IPS-NIHi7 (cell line): ENCODE data around the gene CEL.
"Not testable (repeated sequence)": the region's sequence is repeated elsewhere in the genome, so short reads cannot be mapped to it uniquely, and the experiment has no call there.

Experiments used
- DNase-seq: peaks from one replicate; pipeline ENCODE4 v3.0.0; 2012; ENCODE audit warnings: mixed read lengths; ENCODE audit errors: extremely low spot score

Gene CEL

DNA sequence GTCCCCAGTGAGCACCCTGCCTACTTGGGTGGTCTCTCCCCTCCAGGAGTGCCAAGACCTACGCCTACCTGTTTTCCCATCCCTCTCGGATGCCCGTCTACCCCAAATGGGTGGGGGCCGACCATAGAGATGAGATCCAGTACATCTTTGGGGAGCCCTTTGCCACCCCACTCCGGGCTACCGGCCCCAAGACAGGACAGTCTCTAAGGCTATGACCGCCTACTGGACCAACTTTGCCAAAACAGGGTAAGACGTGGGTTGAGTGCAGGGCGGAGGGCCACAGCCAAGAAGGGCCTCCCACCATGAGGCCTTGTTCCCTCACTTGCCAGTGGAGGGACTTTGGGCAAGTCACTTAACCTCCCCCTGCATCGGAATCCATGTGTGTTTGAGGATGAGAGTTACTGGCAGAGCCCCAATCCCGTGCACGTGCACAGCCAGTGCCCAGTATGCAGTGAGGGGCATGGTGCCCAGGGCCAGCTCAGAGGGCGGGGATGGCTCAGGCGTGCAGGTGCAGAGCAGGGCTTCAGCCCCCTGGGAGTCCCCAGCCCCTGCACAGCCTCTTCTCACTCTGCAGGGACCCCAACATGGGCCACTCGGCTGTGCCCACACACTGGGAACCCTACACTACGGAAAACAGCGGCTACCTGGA lies 24.6 kb downstream of the CEL start:
- DNase-seq: not testable (repeated sequence)

DNA sequence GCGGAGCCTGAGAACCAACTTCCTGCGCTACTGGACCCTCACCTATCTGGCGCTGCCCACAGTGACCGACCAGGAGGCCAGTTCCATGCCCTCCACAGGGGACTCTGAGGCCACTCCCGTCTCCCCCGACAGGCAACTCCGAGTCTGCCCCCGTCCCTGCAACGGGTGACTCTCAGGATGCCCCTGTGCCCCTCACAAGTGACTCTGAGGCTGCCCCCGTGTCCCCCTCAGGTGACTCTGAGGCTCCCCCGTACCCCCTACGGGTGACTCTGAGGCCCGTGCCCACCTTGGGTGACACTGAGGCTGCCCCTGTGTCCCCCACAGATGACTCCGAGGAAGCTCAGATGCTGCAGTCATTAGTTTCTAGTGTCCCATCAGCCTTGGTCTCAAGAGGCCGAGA lies 25.1 kb downstream of the CEL start:
- DNase-seq: no peak

DNA sequence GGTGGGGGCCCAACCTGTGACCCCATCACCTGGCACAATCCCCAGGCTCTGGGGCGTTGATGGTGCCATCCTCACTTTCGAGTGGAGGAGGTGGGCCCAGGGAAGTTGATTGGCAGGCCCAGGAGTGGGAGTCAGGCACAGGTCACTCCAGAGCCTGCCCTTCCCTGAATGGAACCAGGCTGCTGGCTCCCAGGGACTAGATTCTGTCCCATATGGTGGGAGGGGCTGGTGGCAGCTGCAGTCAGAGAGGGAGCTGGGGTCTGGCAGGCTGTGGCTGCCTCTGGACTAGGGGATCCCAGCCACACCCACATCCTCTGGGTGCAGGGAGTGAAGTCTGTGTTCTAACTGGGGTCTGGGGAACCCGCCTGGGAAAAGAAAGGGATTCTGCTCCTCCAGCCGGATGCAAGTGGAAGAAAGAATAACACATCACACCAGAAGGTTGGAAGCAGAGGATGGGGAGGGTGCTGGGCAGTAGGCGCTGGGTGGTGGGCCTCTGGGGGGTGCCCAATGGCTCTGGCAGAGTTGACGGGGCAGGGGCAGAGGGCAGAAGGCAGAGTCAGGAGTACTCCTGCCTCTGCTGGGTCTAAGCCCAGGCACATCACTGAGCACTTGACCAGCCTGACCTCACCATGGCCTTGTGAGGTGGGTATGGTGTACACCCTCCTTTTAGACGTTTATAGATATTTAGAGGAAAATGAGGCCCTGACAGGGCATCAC lies 25.8 kb downstream of the CEL start:
- DNase-seq: no peak

DNA sequence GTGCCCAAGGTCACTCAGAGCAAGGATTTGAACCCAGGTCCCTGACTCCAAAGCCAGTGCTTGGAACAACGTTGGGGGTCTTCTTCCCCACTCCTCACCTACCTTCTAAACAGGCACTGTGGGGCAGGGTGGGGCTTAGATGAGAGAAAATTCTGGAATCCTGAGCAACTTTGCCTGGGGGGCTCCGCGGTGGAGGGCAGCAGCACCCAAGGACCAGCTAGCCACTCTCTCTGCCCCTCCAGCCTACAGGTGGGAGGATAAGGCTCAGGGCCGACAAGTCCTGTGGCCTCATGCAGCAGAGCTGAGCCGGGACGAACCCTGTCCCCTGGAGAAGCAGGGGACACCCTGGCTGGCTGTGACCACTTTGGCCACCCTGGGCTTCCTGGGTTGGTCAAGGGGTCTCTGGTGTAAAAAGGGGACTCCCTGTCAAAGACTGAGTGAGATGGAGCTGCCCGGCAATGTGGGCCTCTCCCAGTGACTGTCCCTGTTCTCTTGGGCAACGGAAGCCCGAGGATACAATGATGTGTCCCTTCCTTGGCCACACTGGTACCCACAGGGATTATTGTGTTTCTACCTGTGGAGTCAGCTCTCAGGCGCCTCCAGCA lies 26.5 kb downstream of the CEL start:
- DNase-seq: no peak

DNA sequence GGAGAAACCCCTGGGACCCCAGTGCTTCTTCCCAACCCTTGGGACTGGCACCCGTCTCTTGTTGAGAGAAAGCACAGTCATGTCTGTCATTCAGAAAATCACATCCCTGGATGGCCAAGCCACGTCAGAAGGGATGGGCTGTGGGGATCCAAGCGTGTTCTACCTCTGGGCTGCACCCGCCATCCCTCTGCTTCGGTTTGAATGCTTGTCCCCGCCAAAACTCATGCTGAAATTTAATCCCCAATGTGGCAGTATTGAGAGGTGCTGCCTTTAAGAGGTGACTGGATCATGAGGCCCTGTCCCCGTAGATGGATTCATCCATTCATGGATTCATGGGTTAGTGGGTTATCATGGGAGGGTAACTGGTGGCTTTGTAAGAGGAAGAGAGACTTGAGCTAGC lies 27.0 kb downstream of the CEL start:
- no peak for DNase-seq

DNA sequence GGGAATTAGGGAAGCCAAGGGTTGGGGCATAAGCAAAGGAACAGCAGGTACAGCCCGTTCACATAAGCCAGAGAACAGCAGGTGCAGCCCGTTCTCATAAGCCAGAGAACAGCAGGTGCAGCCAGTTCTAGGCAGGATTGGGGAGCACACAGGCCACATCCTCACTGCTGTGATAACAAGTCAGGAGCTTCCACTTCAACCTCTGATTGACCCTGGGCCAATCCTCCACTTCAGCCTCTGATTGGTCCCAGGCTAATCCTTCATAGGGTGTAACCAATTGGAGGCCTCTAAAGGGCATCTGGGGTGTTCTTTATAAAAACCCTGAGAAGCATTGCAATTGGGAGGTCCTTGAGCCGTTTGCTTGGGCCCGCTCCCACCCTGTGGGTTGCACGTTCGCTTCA lies 27.5 kb downstream of the CEL start:
- DNase-seq: no peak

DNA sequence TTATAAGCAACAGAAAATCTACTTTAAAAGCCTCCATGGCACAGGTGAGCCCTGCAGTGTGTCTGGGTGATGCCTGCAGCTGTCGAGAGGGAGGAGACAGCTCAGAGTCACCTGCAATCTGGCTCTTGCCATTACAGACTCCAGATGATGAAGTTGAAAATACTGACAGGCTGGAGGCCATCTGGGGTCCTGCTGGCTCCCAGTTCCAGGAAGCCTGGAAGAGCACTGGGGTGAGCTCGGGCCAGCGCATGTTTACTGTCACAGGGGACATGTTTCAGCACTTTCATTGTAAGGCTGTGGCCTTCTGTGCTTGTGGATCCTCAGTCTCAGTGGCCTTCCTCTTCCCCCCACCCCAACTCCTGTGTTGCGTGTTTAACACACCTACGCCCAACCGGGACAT lies 28.4 kb downstream of the CEL start:
- DNase-seq: no peak

DNA sequence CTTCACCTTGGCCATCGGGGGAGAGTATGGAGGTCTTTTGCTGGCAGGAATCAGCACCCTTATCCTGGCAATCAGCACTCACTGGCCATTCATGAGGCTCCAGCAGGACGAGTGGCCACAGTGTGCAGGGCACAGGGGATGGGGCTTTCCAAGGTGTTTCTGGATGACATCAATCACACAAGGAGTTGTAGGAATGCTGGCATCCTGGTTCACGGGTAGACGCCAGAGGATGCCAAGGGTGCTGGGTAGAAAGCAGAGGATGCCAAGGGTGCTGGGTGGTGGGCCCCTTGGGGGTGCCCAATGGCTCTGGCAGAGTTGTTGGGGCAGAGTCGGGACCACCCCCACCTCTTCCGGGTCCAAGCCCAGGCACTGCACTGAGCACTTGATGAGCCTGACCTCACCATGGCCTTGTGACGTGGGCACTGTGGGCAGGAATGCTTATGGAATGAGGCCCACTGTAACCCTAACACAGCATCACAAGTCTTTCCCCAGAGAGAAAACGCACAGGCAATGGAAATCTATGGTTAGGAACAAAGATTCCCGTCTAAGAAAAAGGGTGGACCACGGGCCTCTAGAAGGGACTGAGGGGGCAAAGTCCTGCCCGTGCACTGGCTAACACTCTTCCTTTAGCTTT lies 29.1 kb downstream of the CEL start:
- no peak for DNase-seq

DNA sequence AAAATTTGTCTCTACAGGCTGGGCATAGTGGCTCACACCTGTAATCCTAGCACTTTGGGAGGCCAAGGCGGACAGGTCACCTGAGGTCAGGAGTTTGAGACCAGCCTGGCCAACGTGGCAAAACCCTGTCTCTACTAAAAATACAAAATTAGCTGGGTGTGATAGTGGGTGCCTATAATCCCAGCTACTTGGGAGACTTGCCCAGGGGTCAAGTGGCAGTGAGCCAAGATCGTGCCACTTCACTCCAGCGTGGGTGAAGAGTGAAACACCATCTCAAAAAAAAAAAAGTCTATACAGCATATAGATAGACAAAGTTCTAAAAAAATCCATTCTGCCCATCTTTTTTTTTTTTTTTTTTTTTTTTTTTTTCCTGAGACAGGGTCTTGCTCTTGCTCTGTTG lies 32.6 kb downstream of the CEL start:
- DNase-seq: not testable (repeated sequence)

DNA sequence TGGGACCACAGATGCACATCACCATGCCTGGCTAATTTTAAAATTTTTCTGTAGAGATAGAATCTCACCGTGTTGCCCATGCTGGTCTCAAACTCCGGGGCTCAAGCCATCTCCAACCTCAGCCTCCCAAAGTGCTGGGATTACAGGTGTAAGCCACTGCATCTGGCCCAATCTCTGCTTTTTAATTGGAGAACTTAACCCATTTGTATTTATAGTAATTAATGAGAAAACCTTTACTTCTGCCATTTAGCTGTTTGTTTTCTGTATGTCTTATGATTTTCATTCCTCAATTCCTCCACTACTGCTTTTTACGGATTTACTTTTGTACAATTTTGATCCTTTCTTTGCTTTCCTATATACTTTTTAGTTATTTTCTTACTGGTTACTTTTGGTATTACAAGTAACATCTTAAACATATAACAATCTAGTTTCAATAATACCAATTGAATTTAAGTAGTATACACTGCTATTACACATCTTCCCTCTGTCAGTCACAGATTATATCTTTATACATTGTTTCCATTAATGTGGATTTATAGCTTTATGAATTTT lies 33.1 kb downstream of the CEL start:
- DNase-seq: no peak

DNA sequence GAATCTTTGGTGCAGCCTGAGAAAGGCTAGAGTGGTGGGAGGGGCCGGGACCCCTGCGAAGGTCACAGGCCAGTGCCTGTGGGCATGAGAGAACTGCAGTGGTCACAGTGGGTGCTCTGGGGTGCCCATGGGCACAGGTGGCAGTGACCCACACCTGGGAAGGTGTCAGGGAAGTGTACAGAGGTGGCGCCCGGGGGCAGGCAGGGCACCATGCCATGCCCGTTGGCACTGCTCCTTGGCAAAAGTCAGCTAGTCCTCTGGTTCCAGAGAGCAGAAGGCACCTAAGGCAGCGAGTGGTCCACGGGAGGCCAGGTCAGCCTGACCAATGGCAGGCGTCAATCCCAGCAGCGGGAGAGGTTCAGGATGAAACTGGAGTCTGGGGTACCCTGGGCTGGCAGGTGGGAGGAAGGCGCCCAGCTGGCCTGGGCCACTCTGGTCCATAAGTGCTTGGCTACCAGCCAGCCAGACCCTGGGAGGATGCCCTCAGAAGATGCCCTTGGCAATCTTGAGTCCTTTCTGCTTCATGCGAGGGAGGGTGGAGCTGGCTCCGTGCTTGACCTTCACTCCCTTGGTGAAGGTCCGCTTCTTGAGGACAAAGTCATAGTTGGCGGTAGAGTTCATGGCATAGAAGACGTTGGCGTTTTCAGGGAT lies 36.4 kb downstream of the CEL start:
- DNase-seq: no peak

DNA sequence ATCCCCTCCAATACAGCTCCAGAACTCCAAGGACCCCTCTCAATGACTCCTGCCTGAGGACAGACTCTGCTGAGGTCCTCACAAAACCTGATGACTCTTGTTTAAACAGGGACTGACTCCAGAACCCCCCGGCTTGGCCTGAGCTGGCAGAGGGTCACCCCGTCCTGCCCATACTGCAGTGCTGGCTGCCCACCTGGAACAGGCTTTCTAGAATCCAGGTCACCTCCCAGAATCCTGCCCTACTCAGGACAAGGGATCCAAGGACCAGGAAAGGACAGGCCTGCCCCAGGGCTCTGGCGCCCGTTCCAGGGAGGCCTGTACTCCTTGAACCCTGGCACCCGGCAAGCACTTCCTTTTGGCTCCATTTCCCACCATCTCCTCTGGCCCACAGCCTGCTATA lies 37.1 kb downstream of the CEL start:
- DNase-seq: no peak

DNA sequence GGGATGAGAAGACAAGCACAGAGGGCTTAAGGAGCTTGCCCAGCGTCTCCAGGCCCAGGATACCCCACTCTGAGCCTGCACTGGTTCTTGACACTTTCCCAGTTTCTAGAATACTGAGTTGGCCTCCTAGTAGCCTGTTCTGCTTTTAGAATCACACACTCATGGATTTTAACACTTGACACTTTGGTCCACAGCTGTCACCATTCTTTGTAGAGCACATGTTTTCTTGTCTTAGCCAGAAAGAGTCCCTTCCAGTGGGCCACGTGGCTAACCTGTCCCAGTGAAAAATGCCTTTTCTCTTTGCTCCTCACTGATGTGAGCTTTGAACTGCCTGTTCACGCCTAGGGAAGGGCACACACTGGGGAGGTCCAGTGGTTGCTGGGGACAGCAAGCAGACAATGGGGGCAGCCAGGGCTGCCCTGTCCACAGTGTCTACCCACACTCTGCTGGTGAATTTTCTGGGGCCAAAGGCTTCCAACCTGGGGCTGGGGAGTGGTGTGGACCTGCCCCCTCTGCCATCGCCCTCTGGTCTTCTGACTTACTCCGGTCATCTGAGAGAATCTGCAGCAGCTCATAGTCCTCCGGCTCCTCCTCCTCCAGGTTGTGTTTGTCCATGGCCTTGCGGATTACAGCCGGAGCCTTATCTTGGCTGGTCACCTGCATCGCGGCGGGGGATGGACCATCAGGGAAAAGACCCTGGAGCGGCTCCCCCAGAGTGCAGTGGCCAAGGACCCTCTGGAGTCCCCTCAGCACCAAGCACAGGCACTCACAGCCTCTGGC lies 38.1 kb downstream of the CEL start:
- DNase-seq: no peak

DNA sequence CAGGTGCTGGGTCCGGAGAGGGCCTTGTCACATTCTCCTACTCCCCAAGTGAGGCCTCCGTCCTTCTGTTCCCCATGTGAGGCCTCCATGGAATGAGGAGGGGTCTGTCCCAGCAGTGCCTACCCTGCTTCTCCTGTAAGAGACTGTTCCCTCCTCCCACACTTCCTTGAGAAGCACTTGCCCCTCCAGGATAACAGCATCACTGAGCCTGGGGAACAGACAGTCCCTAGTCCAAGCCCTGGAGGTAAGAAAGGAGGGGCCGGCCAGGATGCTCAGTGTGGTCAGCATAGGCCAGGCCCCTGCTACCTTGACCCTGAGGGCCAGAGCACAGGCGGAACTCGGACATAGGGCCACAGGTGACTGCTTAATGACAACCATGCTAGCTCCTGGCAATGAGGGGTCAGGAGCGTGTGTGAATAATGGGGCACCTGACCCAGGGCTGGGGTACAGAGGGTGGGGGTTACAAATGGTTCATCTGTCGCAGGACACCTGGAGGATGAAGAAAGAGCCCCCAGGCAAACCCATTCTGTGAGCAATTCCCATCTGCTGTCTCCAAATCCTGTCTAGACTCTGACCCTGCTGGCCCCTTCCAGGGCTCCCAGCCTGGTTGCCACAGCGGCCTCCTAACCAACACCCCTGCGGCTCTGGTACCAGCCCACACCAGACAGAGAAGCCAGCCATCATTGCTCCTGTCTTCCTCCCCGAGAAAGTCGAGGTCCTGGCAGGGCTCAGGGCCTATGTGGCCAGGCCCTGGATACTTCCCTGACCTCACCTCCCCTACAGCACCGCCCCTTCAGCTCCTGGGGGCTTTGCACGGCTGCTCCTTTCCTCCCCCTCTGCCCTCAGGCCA lies 39.0 kb downstream of the CEL start:
- no peak for DNase-seq

DNA sequence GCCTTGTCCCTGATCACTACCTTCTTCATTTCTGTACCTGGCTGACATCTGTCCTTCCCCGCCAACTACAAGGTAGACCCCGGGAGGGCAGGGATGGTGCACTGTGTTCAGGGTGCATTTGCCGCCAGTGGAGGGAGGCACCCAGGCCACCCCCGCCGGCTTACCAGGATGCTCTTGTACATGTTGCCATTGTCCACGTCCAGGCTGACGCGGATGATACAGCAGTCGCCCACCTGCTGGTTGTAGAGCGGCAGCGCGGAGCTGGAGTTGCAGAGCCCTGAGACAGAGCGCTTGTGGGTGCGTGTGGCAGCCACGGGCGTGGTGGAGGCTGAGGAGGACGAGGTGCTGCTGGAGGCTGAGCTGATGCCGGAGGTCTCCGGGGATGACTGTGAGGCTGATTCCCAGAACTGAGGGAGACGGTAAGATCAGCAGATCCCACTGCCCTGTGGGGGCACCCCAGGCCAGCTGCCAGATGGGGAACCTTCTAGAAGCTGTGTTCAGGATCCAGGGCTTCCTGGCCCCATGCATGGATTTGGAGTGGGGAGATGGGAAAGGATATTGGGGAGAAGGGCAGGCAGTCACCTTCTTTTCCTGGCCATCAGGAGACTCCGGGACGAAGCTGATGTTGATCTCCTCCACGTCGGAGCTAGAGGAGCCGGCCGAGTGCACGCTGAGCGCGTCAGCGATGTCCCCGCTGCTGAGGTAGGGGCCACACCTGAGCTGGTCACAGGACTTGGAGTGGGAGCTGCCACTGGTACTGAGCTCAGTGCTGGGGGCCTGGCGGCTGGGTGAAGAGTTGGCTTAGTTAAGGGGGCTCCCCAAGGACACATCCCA lies 39.8 kb downstream of the CEL start:
- DNase-seq: no peak

DNA sequence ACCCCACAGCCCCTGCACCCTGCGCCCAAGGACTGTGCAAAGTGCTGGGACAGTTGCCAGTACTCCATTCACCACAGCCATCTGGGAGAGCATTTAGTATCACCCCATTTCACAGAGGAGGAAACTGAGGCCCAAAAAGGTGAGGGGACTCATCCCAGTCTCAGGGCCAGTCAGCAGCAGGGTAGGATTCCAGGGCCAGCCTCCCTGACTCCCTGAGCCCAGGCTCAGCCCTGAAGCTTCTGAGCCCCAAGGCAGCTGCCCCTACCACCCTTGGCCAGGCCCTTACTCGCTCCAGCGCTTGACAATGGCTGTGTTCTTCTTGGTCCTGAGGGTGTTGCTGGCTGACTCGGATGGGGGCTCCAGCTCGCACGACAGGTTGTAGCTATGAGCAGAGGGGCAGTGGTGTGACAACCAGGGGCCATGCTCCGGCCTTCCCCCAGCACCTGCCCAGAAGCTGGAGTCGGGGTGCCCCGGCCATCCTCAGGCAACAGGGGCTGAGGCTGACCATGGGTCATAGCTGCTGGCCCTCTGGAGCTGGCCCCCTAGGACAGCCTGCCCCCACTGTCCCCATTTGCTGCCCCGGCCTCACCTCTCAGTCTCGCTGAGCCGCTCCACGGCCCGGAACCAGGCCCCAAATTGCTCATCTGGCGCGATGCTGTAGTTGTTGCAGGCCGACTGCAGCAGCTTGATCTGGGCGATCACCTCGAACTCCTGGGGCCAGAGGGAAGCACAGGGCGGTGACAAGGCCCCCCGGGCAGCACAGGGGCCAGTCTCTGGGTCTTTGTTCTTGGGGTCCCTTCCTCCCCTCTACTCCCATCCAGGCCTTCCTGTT lies 40.6 kb downstream of the CEL start:
- DNase-seq: no peak

DNA sequence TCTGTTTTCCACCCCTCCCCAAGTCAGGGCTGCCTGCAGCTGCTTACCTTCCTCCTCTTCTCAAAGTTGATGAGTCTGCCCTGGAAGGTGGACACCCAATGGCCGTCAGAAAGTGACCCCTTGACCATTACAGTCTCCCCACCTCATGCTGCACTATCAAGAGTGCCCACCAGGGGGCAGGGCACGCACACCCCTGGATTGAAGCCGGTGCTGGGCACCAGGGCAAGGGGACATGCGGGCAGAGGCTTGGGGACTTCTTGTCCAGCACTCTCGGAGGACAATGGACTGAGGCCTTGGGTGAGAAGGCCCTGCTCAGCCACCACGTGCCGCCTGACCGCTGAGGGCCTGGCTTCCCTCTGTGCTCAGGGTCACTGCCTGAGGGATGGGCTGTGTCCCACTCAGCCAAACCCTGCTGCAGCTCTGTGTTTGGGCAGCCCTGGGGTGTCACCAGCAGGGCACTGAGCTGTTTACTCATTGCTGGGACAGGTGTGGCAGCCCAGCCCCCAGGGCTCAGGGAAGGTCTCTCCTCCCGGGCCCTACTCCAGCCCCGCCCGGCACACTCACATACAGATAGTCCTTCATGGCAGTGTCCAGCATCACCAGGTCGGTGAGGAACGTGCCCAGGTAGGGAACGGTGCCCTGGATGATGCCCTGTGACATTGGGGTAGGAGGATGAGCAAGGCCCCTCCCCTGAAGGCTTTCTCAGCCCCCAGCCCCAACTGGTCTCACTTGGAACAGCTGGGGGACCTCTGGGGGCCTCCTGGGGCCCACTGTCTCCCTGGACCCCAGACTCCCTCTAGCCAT lies 41.6 kb downstream of the CEL start:
- peak; percentile 82 for DNase-seq
